HG02798 (cell line): ENCODE results near the gene PNPLA6.

Experiments
- ATAC-seq: cut with Tn5 transposase; IDR thresholded peaks from one replicate; pipeline ENCODE4 v1.9.1; 2021; ENCODE audit warnings: mild to moderate bottlenecking; ENCODE audit not compliant: unreplicated experiment, poor library complexity

The PNPLA6 gene

GRCh38 chr19:7595466-7596133 lies 60.1 kb downstream of the PNPLA6 start, which contains the start of gene CAMSAP3:
TSS of gene CAMSAP3 (plus strand) at chr19:7595863. CDS start at chr19:7596003, 140 bp downstream.
- ATAC-seq = peak; percentile 72

DNA sequence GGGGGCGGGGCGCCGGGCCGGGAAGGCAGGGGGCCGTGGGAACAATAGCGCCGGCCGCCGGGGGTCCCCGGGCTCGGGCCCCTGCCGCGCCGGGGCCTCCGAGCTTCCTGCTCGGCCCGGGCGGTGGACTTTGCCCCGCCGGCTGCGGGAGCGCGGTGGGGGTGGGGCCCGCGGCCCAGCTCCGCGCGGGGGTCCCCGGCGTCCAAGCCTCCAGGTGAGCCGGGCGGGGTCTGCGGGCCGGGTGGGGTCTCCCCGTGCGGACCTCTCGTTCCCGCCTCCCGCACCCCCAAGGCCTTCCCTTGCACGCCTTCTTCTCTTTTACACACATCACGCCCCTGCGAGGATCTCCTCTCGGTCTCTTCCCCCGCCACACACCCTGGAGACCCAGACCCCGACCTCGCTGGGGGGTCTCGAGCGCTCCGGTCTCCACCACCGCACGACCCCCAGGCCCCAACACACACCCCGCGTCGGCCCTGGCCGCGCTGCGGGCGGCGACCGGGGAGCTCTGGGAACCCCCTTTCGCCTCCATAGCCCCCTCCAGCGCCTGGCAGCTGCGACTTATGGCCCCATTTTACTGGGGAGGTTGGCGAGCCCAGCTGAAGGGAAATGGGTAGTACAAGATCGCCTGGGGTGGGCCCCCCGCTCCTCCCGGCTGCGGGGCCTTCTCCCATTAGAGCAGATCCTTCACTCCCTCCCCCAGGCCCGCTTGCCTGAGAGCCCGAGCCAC lies 60.9 kb downstream of the PNPLA6 start:
- ATAC-seq = peak; percentile 13

DNA sequence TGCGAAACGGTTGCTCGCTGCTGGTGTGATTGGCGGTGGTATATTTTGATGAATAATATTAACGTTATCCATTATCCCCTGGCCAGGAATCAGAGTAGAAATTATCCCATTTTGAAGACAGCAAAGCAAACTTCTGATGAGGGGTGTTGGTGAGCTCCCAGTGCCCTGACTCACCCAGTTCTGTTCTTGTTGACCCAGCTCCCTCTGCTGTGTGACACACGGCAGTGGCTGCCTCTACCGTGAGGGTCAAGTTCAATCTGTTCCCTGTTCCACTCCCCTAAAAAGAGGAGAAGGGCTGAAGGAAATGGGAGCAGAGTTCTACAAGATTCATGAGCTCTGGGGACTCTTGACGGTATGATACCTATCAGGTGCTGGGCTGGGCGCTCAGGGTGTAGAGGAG lies 62.2 kb downstream of the PNPLA6 start:
- ATAC-seq = no peak

DNA sequence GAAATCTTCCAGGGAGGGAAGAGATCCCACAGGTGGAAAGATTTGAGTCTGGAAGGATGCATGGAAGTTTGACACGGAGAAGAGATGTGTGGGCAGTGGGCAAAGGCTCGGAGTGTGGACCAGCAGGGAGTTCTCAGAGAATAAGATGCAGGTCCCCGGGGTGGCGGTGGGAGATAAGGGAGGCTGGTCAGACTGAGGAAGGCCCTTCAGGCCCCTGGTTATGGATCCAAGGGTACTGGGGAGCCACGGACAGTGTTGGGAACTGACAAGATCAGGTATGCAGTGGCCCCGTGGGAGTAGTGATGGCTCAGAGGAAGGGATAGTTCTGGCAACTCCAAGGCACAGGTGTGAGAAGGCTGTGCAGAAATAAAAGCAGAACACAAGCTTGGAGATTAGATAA lies 62.7 kb downstream of the PNPLA6 start:
- ATAC-seq = no peak

DNA sequence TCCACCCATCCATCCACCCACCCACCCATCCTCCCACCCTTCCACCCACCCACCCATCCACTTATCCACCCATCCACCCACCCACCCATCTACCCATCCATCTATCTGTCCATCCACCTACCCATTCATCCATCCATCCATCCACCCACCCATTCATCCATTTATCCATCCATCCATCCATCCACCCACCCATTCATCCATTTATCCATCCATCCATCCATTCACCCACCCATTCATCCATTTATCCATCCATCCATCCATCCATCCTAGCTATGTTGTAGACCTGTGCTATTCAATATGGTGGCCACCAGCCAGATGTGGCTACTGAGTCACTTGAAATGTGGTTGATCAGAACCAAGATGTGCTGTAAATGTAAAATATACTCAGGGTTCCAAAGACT lies 65.2 kb downstream of the PNPLA6 start:
- no peak for ATAC-seq

DNA sequence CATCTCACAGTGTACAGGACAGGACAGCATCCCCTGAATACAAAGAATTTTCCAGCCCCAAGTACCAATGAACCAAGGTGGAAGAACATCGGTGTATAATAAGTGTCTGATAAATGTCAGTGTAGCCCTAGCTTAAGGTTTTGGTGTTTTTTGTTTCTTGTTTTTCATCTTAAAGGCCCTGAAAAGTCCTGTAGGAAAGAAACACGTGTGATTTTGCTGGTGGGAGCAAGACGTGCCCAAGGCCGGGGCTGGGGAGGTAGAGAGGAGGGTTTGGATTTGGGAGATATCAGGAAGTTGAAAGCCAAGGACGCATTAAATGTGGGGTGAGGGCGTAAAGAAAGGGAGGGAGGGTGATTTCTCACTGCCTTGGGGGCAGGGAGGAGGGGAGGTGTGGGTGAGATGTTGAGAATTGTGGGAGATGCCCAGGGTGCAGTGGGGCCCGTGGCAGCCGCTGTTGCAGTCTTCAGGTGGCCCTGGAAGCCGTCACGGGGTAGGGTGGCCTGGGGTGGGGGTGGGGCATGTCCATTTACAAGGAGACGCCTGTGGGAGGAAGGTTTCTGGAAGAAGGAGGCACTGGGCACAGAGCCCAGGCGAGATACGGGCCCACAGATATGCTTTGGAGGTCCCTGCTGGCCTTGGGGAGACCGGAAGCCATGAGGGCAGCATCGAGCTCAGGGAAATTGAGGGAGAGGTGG lies 66.9 kb downstream of the PNPLA6 start:
- ATAC-seq = no peak

DNA sequence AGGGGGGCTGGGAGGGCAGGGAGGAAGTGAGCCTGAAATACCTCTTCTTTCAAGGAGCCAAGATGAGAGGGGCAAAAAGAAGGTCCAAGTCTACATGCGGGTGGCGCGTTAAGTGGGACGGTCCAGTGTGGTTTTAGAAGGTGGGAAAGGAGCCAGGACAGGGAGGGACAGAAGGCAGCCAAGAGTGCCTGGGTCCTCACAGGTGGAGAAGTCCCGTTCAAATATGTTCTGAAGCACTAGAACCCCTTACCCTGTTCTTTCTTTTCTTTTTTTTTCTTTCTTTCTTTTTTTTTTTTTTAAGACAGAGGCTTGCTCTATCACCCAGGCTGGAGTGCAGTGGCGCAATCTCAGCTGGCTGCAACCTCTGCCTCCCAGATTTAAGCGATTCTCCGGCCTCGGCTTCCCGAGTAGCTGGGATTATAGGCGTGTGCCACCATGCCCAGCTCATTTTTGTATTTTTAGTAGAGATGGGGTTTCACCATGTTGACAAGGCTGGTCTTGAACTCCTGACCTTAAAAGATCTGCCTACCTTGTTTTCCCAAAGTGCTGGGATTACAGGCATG lies 67.5 kb downstream of the PNPLA6 start:
- no peak for ATAC-seq

DNA sequence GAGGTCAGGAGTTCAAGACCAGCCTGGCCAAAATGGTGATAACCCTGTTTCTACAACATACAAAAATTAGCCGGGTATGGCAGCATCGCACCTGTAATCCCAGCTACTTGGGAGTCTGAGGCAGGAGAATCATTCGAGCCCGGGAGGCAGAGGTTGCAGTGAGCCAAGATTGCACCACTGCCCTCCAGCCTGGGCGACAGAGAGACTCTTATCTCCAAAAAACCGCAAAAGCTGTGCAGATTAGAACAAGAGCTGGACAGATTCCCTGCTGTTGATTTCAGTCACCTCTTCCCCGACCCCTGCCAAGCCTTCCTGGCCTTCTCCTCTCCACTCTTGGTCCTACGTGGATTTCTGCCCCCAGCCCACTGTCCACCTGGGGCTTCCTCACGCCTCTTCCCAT lies 68.4 kb downstream of the PNPLA6 start:
- ATAC-seq = no peak

- ATAC-seq = no peak
These were observed 70.1 kb downstream of the PNPLA6 start for GRCh38 chr19:7605490-7606222.

GRCh38 chr19:7606289-7606688 lies 70.8 kb downstream of the PNPLA6 start:
- ATAC-seq = no peak

DNA sequence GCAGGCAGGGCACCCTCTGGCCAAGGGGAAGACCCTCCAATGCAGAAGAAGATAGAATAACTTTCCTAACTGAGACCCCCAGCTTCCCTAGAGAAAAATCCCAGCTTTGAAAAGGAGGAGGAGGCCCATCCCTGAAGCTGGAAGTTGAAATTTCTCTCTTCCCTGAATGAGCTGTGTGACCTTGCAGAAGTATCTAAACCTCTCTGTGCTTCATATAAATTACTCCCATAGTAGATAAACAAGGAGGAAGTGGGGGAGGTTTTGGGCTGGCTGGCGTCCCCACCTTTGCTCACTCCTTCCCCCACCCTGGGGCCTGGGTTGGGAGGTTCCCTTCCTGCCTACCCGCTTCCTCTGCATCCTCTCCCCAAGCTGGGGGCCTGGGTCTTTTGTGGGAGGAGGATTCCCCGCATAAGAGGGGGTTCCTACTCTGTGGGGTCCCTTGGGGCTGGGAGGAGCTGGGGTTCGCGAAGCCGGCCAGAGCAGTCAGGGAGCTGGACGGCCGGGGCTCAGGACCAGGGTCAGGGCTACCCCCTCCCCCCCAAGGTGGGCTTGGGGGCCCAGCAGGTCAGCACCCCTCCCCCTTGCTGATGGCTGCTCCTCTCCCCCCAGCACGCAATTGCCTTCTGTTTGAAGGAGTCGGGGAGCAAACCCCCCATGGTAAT lies 71.8 kb downstream of the PNPLA6 start:
- ATAC-seq = no peak

GRCh38 chr19:7607874-7608560 lies 72.5 kb downstream of the PNPLA6 start:
- no peak for ATAC-seq

DNA sequence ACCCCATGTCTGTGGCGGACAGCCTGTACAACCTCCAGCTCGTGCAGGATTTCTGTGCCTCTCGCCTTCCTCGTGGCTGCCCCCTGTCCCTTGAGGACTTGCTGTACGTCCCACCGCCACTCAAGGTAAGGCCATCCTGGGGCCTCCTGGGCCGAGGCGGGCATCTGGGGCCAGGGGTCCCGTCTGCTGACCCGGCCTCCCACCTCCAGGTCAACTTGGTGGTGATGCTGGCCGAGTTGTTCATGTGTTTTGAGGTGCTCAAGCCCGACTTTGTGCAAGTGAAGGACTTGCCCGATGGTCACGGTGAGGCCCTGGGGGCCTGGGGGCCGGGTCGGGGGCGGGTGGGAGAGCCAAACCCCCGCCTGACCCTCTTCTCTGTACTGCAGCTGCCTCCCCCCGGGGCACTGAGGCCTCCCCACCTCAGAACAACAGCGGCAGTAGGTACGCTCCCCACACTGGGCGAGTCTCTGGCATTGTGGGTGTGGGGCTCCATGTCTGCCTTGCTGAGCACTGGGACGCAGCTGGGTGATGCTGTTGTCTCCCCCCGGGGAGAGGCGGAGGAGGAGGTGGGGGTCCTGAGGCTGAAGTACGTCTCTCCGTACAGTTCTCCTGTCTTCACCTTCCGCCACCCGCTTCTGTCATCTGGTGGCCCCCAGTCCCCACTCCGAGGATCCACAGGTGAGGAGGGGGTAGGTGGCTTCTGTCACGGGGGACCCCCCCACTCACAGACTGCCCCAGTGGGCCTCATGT lies 75.1 kb downstream of the PNPLA6 start:
- no peak for ATAC-seq
